Measurements from ENCODE around the gene TEAD3. TPM values are rescaled to one million over a fixed set of nuclear protein-coding genes. Genes with fewer than 3 reads are reported as not detected.

TEAD3 gene
- total RNA-seq, 1 experiment from 2014 or later, result 27.0 TPM

- no peak overlapping the region for H3T11ph ChIP-seq (ENCODE audit: low read length)
- Mint-ChIP-seq H3K27me3 (ENCODE audit: low read depth) (peaks cover 5% of the 10 kb centered on the region; the same call in 1 of the 2 replicates), H3K36me3 (ENCODE audit: insufficient read depth in 1 of 3, low read depth in 3 of 3) (peaks cover 31 to 46% (median 41%) of the 10 kb centered on the region in 3 experiments), H3K4me1 (peaks cover 16 to 36% of the 10 kb centered on the region in 2 experiments), H3K27ac (peak overlapping the region in 2 of 3 experiments; percentile 6 to 35; a peak in 3 of 7 replicates), H3K4me3 (no peak overlapping the region), H3K9me3 (no peaks in the 10 kb centered on the region)
- no peaks in the 10 kb centered on the region for H3K79me2 ChIP-seq (ENCODE audit: insufficient read depth, low read length)
- H3K56ac ChIP-seq (ENCODE audit: insufficient read length, low read depth, low read length), result no peak overlapping the region
- H2AFZ ChIP-seq (ENCODE audit: low read length), result no peak overlapping the region
- H2BK15ac ChIP-seq (ENCODE audit: low read depth, low read length), result no peak overlapping the region
- TF ChIP-seq CTCF (conservative IDR thresholded peaks at IDR 0.05), result no peak; the same call in 2 of the 3 replicates
- no peak overlapping the region for H3K23ac ChIP-seq (ENCODE audit: insufficient read length, low read depth, low read length)
- no peaks in the 10 kb centered on the region for H3K9me3 ChIP-seq (ENCODE audit: control insufficient read depth, low read depth, low read length)
- H3K79me1 ChIP-seq (ENCODE audit: insufficient read depth, low read depth, low read length, poor library complexity, severe bottlenecking), result no peaks in the 10 kb centered on the region
- H4K8ac ChIP-seq (replicated peaks; ENCODE audit: insufficient read length, low read depth, low read length), result no peak overlapping the region
- no peak overlapping the region for H3K27ac ChIP-seq (ENCODE audit: insufficient read length, low read depth, low read length)
- no peak overlapping the region for H4K5ac ChIP-seq (ENCODE audit: insufficient read length, low read depth, low read length)
- H4K20me1 ChIP-seq (ENCODE audit: control insufficient read depth, insufficient read depth, insufficient read length), result no peaks in the 10 kb centered on the region
- H2BK120ac ChIP-seq (ENCODE audit: low read depth, low read length, poor library complexity, severe bottlenecking), result no peak overlapping the region
- H2BK12ac ChIP-seq (ENCODE audit: insufficient read length, low read depth, low read length), result no peak overlapping the region
- no peak for DNase-seq
- no peak overlapping the region; the same call in 1 of the 2 replicates for H3K14ac ChIP-seq (ENCODE audit: insufficient read depth, low read length)
- H3K4me2 ChIP-seq (ENCODE audit: insufficient read depth, insufficient read length, low read length), result no peak overlapping the region
- H3K4ac ChIP-seq (ENCODE audit: low read depth, low read length), result no peak overlapping the region
- no peak overlapping the region for H3K18ac ChIP-seq (ENCODE audit: insufficient read length, low read depth, low read length)
- H2BK5ac ChIP-seq (ENCODE audit: insufficient read length, low read length), result no peak overlapping the region
- no peak overlapping the region for H2BK20ac ChIP-seq (ENCODE audit: low read depth, low read length, poor library complexity, severe bottlenecking)
- H3K23me2 ChIP-seq (ENCODE audit: insufficient read length, low read depth, low read length, poor library complexity, severe bottlenecking), result peaks cover under 1% of the 10 kb centered on the region
- H3K4me1 ChIP-seq (ENCODE audit: insufficient read depth, low read length), result 0 out of 2 replicates have a peak, but pooled peaks cover 4% of the 10 kb centered on the region
- no CpG with 5 or more reads among the region's 4 CpGs for WGBS (ENCODE audit: extremely low coverage, insufficient read length, low lambda C conversion rate)
- no peak overlapping the region for H2AK5ac ChIP-seq (ENCODE audit: insufficient read length, low read length)
- H3K9ac ChIP-seq (ENCODE audit: extremely low read depth, insufficient read length, low read length), result no peak overlapping the region
- H3K27me3 ChIP-seq (ENCODE audit: insufficient read depth, low read length), result no peaks in the 10 kb centered on the region
- H4K91ac ChIP-seq (ENCODE audit: insufficient read length, low read depth, low read length), result no peak overlapping the region
Observed at GRCh38 chr6:35457907-35458306, 39.0 kb downstream of the TEAD3 start.
